Right ventricle myocardium superior (tissue), 1 donor: Measurements from ENCODE around the gene C9. TPM values are rescaled to one million over a fixed set of nuclear protein-coding genes. Genes with fewer than 3 reads are reported as not detected.
A peak's percentile ranks its signal among the peaks of the same experiment; 100 is the strongest.

Source experiments
- ATAC-seq: fragments of 200-7000 bp; cut with Tn5 transposase; one replicate; pipeline ENCODE4 v1.9.1; 2020; ENCODE audit warnings: mild to moderate bottlenecking; ENCODE audit not compliant: poor library complexity
- DNase-seq: peaks from one replicate; pipeline ENCODE4 v3.0.0-alpha.2; 2020
- intact Hi-C: fragments of 100-400 bp; cut with DNase I; formaldehyde crosslinking; loops from one replicate; pipeline ENCODE4 v1.11.2; 2022
- total RNA-seq: library from RNA; stranded (reverse); fragmentation: NEBNext Ultra II Directional; extraction: Animal tissue kit (Norgen Biotek cat#: 25700); gene quantifications from one replicate; pipeline ENCODE4 v1.2.1, GENCODE V29; 2021
- donor health status: DM: no; HTN: yes; CAD: no; lungs with severe emphysema.

Gene C9
- total RNA-seq, 1 donor from 2014 or later = not detected

DNA sequence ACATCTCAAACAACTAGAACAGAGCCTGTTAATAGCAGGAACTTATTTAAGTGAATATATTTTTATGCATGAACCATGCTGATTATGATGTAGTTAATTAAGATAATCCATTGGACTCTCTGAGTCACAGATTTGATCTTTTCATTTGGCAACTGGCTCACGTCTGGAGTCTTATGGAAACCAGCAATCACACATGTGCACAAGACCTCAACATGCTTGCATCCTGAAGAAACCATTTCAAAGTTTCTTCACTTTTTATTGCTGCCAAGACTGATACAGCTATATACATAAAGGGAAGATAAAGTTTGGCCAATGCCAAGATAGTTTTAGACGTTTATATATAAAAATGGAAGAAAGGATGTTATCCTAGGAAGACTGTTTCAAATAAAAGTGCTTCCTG, 13.3 kb upstream of the C9 start:
- ATAC-seq = no peak
- no peak for DNase-seq
- intact Hi-C loops = loop anchor here (5.0 kb wide), 1 partner anchor 170 kb away; no protein-coding TSS in a partner anchor

DNA sequence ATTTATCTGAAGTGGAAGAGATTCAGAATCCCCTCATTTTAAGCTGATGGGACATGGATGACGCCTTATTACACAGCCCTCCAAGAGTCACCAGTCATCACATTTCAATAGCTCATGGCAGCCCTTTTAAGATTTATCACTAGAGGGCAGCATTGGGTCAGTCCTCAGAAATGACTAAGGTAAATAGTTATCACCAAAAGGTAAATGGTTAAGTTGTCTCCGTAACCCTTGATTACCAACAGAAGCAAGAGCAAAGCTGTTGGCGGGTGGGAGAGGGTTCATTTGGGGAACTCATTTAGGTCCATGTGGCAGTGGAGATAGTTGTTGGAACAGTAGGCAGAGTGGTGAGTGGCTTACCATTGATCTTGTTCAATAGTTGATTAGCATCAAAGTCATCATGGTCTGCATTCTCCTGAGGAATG, 12.0 kb upstream of the C9 start:
- intact Hi-C loops = loop anchor here (5.0 kb wide), 1 partner anchor 171 kb away; no protein-coding TSS in a partner anchor
- DNase-seq = no peak
- peak; percentile 68 for ATAC-seq

DNA sequence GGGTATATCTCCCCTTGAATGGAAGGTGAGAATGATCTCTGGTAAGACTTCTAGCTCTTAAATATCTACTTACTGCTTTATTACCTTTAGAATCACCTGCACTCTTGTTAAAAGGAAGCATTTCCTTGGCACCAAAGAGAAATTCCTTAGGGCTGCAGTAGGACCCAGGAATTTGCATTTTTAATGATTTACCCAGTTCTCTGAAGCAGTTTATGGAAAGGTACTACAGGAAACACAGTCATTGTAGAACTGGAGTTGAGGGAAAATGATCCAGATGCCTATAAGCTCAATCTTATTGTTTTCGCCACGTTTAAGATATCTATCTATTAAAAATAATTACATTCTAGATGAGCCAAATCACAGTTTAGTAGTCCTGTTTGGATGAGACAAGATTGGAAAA, 9.5 kb upstream of the C9 start:
- no peak for ATAC-seq
- DNase-seq = no peak
- intact Hi-C loops = no loop called here

DNA sequence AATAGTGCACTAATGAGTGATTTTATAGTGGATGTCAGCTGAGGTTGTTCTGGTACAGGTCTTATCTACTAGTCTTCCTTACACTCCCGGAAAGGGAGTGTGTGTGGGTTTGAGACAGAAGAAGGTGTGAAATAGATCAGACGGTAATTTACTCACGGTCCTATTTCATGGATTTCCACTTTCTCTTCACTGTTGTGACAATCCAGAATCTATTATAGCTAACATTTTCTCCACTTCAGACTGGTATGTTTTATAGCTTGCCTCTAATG, 7.0 kb upstream of the C9 start:
- intact Hi-C loops = no loop called here
- no peak for ATAC-seq
- DNase-seq = no peak

DNA sequence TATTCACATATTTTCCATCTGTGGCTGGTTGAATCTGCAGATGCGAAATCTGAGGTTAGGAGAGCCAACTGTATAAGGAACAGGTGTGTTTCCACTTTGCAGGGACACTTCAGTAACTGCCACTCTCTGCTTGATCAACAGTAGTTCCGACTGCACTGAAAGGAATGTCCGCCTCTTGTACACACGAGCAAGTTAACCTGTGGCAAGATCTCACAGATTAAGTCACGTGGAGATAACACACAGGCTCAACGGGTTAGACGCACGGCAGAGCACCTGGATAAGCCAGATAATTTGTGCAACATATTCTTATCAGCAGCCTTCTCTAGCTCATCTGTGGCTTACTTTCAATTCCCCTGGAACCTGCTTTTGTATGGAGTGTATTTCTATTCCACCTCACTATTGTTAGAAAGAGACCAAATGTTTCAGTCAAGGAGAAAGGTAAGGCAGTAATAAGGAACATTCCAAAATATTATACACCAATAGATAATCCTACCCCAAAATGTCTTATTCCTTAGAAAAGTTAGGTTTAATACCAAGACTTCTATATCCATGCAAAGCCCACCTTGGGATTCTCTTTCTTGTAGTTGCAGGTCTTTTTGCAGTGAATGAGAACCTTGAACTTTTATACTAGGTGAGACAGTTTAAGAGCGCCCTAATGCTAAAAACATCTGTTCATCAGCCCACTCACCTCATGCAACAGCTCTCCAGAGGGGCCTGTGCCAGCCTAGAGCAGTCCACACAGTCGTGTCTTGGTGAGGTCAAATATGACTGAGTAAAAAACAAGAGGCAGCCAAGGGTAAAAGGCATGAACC, 6.5 kb upstream of the C9 start:
- DNase-seq (no peak), ATAC-seq (no peak)
- intact Hi-C loops = no loop called here

DNA sequence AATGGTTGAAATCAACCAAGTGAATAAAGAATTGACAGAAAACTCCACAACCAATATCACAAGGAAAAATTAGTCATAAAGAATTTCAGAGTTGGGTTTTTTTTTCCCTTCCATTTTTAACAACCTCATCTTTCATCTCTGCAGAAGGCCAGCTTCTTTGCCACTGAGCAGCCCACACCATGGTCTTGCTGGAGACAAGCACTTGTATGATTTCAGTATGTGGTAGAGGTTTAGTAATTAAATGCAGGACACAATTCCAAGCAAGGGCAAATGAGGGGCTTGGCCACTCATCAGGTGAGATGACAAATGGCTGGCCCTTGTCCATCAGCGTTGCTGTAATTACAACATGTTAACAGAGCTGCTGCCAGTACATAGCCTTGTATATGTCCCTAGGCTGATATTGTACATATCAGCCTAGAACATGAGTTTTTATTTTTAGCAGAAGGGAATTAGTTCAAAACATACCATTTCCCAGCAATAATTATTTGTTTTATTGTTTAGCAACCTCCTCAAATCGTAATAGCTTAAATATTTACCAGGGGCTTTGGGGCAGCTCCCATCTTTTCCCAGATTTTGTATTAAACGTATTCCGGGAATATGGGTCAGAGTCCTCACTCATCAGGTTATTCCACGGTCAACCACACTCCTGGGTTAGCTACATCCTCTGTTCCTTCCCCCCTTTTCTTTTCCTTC, 5.0 kb upstream of the C9 start:
- DNase-seq = no peak
- no peak for ATAC-seq
- intact Hi-C loops = no loop called here

DNA sequence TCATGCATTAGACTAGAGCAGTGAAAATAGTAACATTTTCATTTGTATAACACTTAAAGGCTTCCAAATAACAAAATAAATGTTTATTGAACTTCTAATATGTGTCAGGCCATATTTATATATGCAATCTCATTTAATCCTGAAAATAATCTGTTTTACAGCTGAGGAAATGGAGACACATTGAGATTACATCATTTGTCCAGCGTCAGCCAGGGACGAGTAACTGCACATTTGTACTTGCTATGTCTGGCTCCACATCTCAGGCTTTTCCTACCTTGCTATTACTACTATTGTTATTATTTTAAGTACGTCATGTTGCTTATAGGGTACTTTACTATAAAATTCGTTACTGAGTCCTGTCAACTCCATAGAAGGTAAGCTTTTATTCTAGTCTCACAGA, 3.8 kb upstream of the C9 start:
- DNase-seq (no peak), ATAC-seq (no peak)
- intact Hi-C loops = no loop called here

DNA sequence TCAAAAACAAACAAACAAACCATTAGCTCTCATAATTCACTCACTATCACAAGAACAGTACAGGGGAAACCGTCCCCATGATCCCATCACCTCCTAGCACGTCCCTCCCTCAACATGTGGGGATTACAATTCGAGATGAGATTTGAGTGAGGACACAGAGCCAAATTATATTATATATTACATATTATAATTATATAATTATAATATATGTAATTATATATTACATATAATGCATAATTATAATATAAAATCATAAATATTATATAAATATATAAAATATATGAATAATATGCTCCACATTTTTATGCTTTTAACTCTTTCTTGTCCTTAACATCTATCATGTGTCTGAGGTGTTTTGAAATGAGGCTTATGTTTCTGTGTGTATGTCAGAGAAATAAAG, 3.4 kb upstream of the C9 start:
- no peak for ATAC-seq
- intact Hi-C loops = no loop called here

DNA sequence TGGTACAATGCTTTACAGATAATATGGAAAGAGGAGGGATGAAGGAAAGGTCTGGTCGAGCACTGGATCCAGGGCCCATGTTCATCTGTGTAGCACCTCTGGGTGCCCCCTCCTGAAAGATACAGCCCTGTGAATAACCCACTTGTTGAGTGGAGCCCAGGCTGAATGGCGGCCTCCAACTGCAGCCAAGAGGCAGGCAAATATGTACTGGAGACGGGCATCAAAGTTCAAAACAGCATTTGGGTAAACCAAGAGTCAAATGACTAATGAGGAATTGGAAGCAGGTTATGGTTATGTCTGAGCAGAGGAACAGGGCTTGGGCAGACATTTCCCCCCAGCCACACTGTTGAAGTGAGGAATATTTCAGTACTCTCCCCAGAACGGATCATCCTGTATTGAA, 1.1 kb downstream of the C9 start:
- no peak for DNase-seq
- no peak for ATAC-seq
- intact Hi-C loops = no loop called here

More for the DNA sequence above, 3.4 kb upstream of the C9 start:
- DNase-seq = no peak

DNA sequence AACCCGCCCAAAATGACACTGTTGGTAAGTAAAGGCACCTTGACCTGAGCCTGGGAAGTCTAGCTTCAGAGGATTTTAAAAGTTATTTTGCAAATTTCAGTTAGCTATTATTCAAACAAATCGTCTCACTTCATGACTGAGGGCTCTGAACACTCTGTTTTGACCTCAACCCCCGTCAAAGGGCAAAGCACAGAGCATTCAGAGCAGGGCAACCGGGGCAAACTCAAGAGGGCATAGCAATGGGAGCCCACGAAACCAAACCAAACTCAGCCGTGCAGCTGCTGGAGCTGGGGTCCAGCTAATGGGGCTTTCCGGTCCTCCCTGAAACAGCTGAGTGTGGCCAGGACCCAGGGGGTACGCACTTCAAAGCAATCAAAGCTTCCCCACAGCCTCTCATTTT, 1.6 kb downstream of the C9 start:
- intact Hi-C loops = no loop called here
- DNase-seq (no peak), ATAC-seq (no peak)

DNA sequence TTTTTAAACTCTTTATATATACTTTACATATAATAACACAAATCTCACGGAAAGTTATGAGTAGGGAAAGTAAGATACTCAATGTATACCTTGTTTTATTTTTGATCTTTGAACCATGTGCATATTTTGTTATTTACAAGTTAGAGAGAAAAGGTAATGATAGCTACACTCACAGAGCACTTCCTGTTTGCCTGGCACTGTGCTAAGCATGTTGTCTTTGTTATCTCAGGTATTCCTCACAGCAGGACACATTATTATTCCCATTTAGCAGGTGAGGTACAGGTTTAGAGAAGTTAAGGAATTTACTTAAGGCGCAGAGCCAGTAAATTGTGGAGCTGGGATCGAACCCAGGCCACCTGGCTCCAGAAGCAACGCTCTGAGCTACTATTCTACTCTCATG, 3.0 kb downstream of the C9 start:
- intact Hi-C loops = no loop called here
- no peak for ATAC-seq
- DNase-seq = no peak

DNA sequence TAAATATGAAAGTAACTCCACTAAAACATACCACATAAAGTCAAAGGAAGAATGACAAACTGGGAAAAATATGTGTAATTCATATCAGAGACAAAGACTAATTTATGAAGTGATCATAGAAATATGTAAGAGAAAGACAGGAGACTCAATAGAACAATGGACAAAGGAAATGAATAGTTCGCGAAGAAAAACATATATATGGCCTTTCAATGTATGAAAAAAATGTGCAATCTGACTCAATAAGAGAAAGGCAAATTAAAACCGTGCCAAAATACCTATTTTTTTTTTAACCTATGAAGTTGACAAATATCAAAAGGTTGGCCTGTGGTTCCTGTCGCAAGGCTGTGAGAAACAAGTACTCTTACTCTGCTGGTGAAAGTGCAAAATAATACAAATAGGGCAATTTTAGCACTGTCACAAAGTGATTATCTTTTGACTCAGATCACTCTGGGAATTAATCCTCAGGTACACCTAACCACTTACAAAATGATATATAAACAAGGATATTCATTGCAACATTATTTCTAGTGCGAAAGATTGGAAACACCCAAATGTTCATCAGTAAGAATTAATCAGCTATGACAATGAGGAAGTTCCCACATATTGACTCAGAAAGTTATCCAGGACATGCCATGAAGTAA, 3.7 kb downstream of the C9 start:
- DNase-seq (no peak), ATAC-seq (no peak)
- intact Hi-C loops = no loop called here

DNA sequence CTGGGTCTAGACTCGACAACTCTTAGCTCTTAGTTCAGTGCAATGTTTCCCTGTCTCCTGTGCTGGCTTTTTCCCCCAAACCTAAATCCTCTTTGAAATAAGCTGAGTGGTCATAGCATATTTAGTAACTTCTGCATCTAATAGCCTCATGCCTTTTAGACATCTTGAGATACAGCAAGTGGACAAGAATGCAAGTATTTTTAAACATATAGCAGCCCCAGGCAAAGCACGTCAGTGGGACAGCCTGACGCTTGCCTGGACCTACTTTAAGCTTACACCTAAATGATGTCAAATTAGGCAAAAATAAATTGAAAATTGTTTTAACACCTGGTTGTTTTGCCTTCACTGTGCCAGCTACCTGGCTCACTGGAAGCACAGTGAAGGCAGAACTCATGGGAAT, 8.0 kb downstream of the C9 start:
- DNase-seq (no peak), ATAC-seq (no peak)
- intact Hi-C loops = no loop called here

DNA sequence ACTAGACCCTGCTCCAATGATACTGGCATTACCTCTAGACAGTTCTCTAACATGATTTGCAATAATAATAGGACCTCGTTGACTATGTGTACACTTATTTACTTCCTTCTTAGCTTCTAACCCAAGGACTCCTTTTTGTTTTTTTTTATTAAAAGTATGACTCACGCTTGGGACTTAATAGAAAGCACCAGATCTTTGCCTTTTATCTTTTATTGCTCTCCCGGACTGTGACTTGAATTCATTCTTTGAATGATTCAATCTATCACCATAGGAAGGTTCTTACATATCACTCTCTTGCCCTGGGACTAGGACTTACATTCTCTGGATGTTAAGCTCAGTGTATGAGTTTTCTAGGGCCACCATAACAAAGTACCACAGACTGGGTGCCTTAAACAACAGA, 9.0 kb downstream of the C9 start:
- intact Hi-C loops = no loop called here
- ATAC-seq (no peak), DNase-seq (no peak)

DNA sequence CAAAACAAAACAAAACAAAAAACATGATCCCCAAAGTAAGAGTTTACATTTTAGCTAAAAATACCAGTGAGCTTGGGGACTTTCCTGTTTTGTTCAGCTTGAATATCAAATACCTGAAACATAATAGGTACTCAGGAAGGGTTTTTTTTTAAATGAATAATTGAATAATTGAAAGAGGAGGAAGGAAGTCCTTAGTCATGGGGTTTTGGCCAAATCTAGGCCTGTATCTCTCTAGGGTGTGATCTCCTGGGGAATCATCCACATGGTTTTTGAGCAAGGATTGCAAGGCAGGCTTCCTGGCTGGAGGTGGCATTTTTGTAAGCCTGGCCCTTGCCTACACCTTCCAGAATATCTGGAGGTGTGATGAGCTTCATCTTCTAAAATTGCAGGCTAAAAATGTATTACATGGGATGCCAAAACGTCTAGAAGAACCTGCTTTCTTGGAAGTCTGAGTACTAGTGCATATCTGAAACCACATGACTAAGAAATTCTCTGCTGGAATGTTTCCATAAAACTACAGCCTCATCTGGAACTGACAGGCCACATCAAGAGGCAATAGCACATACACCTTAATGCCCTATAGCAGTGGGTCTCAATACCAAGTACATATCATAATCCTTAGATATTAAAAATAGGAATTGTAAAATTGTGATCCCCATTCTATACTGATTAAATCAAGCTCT, 10.4 kb downstream of the C9 start:
- intact Hi-C loops = no loop called here
- ATAC-seq = no peak
- no peak for DNase-seq

DNA sequence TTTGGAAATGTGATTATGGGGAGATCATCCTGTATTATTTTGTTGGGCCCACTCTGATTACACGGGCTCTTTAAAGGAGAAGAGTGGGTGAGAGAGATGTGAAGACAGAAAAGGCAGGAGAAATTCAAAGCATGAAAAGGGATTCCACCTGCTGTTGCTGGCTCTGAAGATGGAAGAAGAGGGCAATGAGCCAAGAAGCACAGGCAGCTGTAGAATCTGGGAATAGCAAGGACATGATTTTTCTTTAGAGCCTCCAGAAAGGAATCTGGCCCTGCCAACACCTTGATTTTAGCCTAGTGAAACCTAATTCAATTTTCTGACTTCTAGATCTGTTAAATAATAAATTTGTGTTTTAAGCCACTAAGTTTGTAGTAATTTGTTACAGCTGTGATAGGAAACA, 11.3 kb downstream of the C9 start:
- intact Hi-C loops = no loop called here
- no peak for ATAC-seq
- DNase-seq = no peak

DNA sequence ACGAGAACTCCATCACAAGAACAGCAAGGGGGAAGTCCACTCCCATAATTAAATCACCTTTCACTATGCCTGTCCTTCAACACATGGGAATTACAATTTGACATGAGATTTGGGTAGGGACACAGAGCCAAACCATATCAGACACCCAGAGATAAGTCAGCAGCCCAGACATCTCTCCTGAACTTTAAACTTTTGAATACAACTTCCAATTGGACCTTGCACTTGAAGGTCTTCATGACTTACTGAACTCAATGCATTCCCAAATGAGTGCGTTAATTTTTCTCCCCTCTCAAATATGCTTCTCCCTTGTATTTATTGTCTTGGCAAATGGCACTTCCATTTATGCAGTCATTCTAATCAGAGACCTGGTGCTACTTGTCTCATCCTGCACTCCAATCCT, 12.1 kb downstream of the C9 start:
- DNase-seq (no peak), ATAC-seq (no peak)
- intact Hi-C loops = no loop called here

DNA sequence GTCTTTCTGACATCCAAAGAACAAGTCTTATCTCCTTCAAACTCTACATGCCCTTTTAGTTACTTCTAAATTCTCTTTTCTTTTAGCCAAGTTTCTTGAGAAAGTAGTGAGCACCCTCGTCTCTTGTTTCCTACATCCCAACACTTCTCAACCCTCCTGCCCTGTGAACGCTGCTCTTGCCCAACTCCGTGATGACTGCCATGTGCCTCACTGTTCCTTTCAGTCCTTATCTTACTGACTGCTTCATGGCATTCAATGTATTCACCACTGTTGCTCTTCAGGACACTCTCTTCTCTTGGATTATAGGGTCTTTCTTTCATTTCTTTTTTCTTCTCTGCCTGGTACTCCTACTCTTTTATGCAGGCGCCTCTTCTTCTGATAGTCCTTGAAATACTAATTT, 14.8 kb downstream of the C9 start:
- DNase-seq = no peak
- intact Hi-C loops = no loop called here
- no peak for ATAC-seq

DNA sequence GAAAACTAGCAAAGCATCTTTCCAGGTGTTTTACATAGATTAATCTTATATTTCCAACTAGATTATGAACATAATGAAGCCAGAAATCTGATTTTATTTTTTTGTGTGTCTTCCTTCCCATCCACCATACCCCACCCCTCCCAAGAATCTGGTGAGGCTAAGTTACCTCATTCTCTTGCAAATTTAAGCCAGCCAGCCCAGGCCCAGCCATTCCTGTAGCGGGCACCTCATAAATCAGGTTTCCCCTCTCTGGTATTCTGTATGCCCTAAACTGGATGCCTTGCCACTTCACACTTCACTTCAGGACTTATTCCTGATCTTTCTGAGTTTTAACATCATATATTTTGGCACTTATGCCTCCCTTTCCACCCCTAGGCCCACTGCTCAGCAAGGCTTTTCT, 21.8 kb downstream of the C9 start:
- ATAC-seq (no peak), DNase-seq (no peak)
- intact Hi-C loops = no loop called here

DNA sequence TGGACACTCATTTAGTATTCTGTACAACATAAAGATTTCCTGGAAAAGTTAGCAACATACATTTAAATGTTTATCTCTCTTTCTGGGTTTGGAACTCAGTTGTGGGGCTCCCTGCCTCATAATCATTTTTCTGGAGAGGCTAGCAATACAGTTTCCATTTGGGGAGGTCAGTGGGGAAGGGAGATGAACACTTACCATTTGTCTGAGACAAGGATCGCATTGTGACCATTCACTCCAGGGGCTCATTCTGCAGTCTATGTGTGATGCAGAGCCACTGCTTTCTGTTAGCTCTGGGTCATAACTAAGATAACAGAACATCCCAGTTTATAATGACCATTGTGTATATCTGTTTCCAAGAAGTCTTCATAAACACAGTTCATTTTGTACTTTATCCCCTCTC, 22.4 kb downstream of the C9 start:
- DNase-seq = no peak
- intact Hi-C loops = no loop called here

More for the DNA sequence above, 22.4 kb downstream of the C9 start:
- no peak for ATAC-seq
